Stimulated activated CD4-positive, alpha-beta T cell treated with anti-CD3 and anti-CD28 coated beads, Interleukin-1b, Interleukin-23, amount 100 ng/mL, for 4 hours (primary cell): ENCODE data around the gene CRYZL1.
"Not testable (repeated sequence)": the region's sequence is repeated elsewhere in the genome, so short reads cannot be mapped to it uniquely, and the experiment has no call there.

Experiments used
- DNase-seq, 2 donors: peaks; one replicate each; pipeline ENCODE4 v3.0.0-alpha.2; 2020; ENCODE audit warnings: low read depth in 2 of 2

CRYZL1 gene

GRCh38 chr21:33626151-33626550 is 15.4 kb downstream of the CRYZL1 start:
- not testable (repeated sequence) for DNase-seq

GRCh38 chr21:33622253-33622652 is 19.3 kb downstream of the CRYZL1 start:
- no peak for DNase-seq

- no peak for DNase-seq
Observed at GRCh38 chr21:33619726-33620125, 21.8 kb downstream of the CRYZL1 start.

GRCh38 chr21:33618407-33618806 is 23.1 kb downstream of the CRYZL1 start:
- no peak for DNase-seq

- DNase-seq, result not testable (repeated sequence)
Observed at GRCh38 chr21:33617565-33617964, 24.0 kb downstream of the CRYZL1 start.

- DNase-seq, result no peak
Observed at GRCh38 chr21:33611006-33611744, 30.4 kb downstream of the CRYZL1 start.

- DNase-seq, result no peak
Observed at GRCh38 chr21:33608559-33608958, 33.0 kb downstream of the CRYZL1 start.

- no peak for DNase-seq
Observed at GRCh38 chr21:33598051-33598450, 43.5 kb downstream of the CRYZL1 start.

- DNase-seq, result peak; percentile 78 to 88
Observed at GRCh38 chr21:33588485-33589335, 52.8 kb downstream of the CRYZL1 start, which contains the start of gene DONSON. Gene DONSON, minus strand, starts transcription at chr21:33588684. Its CDS starts 43 bp downstream, at chr21:33588641.

GRCh38 chr21:33587792-33588484 is 53.6 kb downstream of the CRYZL1 start:
- peak in 1 of 2 donors; percentile 15 for DNase-seq

GRCh38 chr21:33586927-33587326 is 54.6 kb downstream of the CRYZL1 start:
- no peak for DNase-seq

- no peak for DNase-seq
Observed at GRCh38 chr21:33584455-33584854, 57.1 kb downstream of the CRYZL1 start.

GRCh38 chr21:33578959-33579542 is 62.5 kb downstream of the CRYZL1 start:
- DNase-seq, result no peak

- no peak for DNase-seq
Observed at GRCh38 chr21:33578214-33578613, 63.3 kb downstream of the CRYZL1 start.

GRCh38 chr21:33576741-33577141 is 64.8 kb downstream of the CRYZL1 start:
- DNase-seq, result not testable (repeated sequence)

- no peak for DNase-seq
Observed at GRCh38 chr21:33572350-33572749, 69.2 kb downstream of the CRYZL1 start.

- DNase-seq, result no peak
Observed at GRCh38 chr21:33569991-33570390, 71.5 kb downstream of the CRYZL1 start.

- DNase-seq, result no peak
Observed at GRCh38 chr21:33568448-33568847, 73.1 kb downstream of the CRYZL1 start.

GRCh38 chr21:33567914-33568313 is 73.6 kb downstream of the CRYZL1 start:
- DNase-seq, result no peak

- no peak for DNase-seq
Observed at GRCh38 chr21:33566514-33566913, 75.0 kb downstream of the CRYZL1 start.

GRCh38 chr21:33562389-33562788 is 79.2 kb downstream of the CRYZL1 start:
- no peak for DNase-seq

- no peak for DNase-seq
Observed at GRCh38 chr21:33561373-33561772, 80.2 kb downstream of the CRYZL1 start.
